ENCODE measurements around the gene IMPG1.
"Not testable (repeated sequence)": the region's sequence is repeated elsewhere in the genome, so short reads cannot be mapped to it uniquely, and the experiment has no call there.

Gene IMPG1

DNA sequence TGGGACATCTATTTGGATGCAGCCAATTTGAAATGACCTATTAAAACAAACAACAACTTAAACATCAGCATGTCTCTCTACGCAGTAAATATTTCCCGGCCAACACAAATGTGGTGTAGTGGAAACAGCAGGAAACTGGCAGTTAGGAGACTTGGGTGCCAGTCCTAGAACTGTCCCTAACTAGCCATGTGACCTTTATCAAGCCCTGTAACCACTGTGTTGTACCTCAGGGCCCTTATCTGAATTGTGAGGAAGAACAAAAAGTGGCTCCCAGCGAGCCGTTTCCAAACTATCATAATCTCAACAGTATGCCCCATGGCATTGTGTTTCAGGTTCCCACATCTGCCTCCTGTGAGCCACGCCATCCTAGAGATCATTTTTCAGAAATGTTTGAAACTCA is 124.5 kb downstream of the IMPG1 start:
- no peak for DNase-seq

DNA sequence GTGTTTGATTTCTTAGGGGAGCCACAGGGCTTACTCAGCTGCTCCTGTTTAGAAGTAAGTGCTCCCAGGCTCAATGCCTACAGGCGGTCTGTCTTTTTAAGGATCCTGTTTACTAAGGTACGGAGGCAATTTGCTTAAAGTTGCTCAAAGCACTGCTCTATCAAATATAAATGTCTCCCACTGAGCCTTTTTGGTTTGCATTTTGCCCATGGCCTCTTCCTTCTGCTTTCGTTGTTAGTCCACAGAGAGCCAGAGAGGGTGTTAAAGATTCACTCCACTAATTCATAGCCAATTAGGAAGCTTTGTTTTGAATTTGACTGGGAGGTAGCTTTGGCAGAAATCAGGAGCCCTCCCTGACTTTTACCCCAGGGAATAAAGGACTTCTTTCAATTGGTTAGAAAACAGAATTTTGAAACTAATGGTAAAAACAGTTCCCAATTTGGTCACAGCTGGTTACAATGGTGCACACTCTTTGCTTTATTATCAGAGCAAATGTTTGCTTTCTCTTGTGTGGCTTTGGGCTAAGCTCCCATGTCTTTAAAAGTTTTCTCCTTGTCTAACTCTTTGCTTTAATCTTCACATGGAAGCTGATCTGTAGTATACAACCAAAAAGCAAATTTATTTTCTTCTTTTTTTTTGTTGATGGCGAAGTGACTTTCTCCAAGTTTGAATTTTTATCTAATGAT is 126.2 kb downstream of the IMPG1 start:
- DNase-seq, result no peak

DNA sequence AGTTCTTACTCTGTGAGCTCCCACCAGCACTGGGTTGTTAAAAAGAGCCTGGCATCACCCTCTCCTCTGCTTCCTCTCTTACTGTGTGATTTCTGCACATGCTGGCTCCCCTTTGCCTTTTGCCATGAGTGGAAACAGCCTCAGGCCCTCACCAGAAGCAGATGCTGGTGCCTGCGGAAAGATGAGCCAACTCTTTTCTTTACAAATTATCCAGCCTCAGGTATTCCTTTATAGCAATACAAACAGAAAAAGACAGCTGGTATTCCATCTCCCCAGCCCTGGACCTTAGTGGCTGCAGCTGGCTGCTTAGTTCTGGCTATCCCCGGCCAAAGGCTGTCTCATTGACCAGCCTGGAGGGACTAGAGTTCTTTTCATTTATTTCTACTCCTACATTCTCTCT is 129.1 kb downstream of the IMPG1 start:
- DNase-seq, result no peak

DNA sequence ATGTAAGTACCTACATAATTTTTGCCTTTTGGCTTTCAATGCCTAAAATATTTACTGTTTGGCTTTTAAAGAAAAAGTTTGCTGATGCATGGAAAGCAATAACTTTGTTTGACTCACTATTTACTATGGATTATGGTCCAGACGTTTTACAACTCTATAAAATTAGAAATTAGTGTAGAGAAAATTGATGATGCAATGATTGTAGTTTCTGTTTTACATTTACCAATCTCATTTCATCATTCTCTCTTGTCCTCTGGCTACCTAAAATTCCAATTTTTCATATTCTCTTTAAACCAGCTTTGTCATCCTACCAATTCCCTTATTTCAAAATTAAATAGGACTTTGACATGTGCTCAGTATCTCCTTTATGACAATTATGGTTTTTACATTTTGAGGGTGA is 131.0 kb downstream of the IMPG1 start:
- no peak for DNase-seq

DNA sequence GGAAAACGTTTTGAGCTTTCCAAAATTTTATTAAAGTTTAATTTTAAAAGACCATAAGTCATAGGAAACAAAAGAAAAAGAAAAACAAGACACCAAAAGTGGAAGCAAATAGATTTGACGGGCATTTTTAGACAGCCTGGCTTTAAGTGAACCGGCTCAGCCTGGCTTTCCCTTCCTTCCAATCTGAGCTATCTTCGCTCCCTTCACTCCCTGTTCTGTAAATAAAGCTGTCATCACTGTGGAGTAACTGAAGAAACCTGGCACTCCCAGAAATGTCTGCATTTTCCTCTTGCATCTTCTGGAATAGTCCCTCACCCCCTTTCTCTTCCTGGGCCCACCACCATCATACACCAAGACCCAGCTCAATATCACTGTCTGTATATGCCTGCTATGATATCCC is 131.9 kb downstream of the IMPG1 start:
- DNase-seq, result no peak

DNA sequence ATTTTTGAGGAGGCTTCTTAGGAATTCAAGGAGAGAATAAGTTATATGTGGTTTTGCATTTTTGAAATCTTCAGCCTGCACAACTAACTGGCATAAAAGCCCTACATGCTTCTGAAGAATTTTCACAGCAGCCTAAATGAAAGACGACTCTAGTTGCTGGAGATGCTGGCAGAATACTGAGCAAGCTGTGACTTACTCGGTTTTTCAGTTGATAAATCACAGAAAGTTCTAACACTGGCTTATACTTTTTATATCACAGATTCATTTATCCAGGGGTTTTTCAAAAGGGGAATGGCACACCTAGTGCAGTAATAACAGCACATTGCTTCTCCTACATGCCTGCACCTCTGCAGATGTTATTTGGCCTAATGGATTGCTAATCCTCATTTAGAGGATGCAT is 134.6 kb downstream of the IMPG1 start:
- no peak for DNase-seq

DNA sequence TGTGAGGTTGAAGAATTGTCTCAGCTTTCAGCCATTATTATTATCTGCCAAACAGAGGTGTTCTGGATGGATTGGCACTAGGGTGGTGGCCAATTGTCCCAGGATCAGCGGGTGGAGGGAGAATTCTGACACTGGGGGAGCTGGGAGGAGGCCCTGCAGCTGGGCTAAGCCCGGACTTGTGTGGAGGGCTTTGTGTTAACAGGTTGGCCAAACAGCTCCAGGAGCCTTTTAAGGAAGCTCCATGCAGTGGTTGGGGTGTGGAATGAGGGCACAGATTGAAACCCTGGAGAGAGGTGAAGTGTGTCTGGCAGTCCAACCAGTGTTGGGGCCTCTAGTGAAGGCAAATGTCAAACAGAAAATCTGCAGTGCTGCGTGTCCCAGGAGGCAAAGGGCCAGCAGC is 135.8 kb downstream of the IMPG1 start:
- no peak for DNase-seq

DNA sequence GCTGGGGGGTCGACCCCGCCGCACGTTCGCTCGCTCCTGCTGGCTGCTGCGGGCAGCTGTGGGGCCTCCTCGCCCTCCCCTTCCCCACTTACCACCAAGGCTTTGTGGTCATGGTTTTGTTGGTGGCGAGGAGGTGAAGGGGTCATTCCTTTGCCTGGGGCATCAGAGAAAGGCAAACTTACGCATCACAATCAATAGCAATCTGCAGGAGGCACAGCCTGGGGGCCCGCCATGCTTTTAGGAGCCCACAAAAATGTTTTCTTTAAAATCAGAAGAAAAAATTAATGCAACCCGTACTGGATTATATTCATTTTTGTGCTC is 137.0 kb downstream of the IMPG1 start:
- no peak for DNase-seq

DNA sequence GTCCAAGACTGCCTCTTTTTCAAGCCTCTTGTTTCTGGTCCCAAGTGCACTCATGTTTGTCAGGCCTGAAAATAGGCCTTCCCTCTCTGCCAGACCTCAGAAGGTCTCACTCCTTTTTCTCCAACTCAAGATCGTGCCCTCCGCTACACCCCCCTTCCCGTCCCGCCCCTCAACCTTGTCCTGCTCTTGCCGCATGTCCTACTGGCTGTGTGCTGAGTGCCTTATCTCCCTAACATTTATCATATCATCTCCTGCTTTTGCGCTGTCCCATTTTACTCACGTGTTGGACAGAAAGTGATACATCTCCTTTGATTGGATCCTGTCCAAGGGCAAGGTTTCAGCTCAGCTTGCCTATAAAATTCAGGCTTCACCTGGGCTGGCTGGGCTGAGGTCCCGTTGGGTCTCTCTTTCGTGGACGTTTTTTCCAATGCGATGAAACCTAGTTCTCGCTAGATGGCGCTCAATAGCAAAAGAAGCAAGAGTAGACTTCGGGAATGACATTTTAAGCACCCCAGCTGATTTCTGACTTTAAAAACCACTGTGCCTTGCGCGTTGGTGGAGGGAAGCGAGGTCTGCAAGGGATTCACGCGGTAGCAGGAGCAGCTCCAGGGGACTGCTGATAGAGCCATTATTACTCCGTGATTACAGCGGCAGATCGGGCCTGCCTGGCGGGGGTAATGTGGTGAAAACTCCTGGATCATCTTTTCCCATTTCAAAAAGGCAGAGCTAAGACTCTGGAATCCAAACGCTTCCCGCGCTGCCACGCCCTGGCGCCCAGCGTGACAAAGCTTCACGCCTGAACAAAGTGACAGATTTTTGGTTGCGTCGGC is 137.6 kb downstream of the IMPG1 start:
- peak; percentile 70 for DNase-seq

DNA sequence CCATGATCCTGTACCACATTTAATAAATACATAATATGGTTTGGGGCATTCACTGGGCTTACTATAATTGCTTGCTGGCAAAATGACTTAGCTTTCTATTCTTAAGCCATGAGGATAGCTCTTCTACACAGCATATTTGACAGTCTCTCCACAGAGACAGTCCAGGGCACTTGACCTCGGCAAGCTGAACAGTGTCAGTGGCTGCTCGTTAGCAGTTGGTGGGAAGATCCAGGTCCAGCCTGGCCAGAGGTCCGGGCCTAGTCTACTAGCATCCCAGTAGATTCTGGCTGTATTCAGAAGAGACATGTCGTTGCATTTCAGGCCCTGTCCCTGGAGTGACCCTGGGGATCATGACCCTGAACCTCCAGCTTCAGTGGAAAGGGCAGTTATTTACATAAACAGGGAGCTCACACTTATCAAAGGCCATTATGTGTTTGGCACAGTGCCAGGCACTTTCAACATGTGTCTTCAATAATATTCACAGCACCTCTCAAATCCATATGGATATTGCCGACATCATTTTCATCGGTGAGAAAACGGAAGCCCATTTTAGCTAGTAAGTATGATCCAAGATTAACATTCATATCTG is 139.0 kb downstream of the IMPG1 start:
- no peak for DNase-seq

DNA sequence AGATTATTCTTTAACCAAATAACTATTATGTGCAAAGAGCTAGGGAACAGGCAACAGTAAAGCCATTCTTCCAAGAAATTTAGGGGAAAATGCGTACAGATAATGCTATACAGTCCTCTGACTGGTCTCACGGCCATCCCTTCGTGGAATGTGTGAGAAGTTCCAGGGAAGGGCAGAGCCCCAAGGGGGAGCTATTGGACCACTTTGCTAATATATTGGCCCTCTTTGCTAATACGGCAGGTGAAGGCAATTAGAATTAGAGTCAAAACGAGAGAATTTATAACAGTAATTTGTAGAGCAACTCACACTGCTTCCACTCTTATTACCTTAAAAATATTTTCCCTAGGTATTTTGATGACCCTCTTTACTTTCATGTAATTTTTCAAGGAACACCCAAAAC is 140.4 kb downstream of the IMPG1 start:
- peak; percentile 3 for DNase-seq

DNA sequence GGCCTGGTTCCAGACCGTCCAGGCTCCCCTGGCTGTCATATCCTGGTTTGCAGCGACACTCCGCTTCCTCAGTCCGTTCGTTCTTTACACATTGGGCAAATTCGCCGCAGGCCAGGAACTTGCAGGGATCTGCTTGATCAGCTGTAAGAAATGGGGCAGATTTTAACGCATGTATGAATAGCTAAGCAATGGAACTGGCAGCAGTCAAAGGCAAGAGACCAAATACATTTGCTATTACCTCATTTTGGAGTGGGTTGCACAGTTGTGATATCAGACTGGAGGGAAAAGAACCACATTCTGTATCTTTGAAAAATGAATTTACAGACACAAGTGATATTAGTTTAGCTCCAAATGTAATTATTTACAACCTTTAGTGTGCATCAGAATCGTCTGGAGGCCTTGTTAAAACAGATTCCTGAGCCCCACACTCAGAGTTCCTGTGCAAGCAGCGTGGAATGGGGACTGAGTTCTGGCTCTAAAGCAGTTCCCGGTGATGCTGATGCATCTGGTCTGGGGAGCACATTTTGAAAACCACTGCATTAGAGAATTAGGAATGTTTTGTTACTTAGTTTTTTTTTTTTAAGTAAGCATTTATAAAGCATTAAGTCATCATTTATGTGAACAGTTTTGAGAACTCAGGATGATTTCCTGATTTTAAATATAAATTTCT is 141.3 kb downstream of the IMPG1 start:
- DNase-seq, result no peak

DNA sequence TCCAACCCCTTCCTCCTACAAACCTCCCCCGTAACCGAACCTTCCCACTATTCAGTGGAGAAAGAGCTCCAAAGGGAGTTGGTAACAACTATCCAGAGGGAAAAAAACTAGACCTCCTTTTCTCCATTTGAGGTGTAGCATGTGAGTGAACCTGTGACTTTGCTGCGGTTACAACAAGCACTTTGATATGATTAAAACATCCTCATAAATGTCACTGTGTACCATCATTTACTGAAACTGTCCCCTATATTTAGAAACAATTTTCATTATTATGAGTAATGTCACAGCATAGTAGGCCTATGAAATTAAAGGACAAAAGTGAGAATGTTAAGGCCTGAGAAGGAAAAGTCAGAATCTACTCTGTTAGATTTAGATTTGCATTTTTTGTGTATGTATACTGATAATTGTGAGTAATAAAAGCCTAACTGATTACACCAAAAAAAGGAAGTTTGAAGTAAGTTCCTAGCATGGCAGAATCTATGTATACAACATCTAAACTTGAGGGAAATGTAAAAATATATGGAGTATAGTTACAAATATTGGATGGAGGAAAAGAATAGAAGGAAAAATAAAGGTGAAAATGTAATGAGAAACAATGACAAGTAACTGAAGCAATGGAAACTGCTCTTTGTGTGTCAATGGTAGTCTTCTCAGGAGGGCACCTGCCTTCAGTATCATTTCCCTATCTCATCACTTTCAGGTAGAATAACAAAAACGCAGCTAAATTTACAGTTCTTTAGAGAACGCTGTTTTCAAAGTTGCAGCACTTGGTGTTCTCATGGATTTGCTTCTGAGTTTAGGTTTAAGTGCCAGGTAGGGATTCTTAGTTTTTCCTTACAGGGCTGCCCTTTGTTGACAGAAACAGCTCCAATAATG is 145.9 kb downstream of the IMPG1 start:
- DNase-seq, result no peak

DNA sequence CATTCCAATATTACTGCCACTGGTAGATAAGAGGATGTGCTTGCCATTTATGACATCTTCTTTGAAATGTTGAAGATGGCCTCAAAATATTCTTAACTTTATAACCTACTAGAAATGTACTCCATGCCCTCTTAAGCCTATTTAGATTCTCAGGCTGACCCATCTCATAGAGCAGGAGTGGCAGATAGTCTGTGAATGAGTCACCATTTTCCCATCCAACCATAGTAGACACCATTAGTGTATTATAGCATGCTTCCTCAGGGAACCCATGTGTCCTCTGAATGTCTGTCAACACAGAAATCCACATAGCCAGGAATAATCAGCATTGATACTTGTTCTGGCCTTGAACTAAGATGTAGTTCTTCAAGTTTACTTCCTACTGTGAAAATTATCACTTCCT is 150.2 kb downstream of the IMPG1 start:
- peak; percentile 36 for DNase-seq

DNA sequence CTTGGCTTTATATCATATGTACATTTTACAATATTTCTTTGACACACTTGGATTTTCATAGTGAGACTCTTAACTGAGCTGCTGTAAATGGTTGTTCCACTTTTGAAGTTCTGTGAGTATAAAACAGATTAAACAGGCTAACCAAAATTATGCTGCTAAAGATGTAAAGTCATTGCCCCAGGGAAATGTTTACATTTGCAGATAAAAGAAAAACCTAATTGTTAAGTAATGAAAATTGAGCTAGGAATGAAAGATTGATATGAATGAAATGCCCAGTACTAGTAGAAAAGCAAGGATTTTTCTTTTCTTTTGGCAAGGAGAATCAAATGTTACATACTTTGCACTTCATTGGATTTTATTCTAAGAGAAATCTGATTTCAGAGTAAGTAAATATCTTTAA is 159.4 kb downstream of the IMPG1 start:
- DNase-seq, result no peak

DNA sequence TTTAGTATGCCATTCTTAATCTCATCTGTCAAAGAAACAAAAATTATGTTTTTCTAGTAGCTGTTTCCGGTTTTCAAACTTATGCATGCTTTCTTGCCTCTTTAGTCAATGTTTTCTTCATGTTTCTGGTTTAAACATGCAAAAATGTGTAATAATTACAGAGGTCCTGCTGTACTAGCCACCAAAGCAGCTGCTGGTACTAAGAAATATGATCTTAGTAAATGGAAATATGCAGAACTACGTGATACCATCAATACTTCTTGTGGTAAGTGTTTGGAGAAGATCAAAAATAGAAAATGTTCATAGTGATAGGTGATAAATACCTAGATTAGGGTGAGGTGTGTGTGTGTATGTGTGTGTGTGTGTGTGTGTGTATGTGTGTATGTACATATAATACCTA is 165.0 kb downstream of the IMPG1 start:
- DNase-seq, result no peak

DNA sequence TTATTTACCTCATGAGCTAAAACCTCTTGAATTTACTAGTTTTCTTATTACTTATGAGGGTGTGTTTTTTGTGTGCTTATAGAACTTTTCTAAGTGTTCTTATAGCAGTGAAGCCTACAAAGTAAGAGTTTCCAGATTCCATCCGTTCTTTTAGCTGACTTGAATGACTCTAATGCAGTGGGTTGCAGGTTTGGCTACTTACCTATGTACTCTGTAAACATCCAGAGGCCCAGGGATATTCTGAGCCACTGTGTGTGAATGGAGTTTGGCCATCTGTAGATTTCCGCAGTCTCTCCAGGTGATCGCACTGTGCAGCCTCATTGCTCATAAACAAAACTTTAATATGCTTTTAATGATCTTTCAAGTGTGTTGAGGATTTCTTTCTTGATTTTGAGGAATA is 165.6 kb downstream of the IMPG1 start:
- no peak for DNase-seq

DNA sequence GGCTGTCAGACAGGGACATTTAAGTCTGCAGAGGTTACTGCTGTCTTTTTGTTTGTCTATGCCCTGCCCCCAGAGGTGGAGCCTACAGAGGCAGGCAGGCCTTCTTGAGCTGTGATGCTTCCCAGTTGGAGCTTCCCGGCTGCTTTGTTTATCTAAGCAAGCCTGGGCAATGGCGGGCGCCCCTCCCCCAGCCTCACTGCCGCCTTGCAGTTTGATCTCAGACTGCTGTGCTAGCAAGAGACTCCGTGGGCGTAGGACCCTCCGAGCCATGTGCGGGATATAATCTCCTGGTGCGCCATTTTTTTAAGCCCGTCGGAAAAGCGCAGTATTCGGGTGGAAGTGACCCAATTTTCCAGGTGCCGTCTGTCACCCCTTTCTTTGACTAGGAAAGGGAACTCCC is 167.3 kb downstream of the IMPG1 start:
- DNase-seq, result not testable (repeated sequence)

DNA sequence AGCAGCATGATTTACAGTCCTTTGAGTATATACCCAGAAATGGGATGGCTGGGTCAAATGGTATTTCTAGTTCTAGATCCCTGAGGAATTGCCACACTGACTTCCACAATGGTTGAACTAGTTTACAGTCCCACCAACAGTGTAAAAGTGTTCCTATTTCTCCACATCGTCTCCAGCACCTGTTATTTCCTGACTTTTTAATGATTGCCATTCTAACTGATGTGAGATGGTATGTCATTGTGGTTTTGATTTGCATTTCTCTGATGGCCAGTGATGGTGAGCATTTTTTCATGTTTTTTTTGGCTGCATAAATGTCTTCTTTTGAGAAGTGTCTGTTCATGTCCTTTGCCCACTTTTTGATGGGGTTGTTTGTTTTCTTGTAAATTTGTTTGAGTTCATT is 172.2 kb downstream of the IMPG1 start:
- DNase-seq, result not testable (repeated sequence)

DNA sequence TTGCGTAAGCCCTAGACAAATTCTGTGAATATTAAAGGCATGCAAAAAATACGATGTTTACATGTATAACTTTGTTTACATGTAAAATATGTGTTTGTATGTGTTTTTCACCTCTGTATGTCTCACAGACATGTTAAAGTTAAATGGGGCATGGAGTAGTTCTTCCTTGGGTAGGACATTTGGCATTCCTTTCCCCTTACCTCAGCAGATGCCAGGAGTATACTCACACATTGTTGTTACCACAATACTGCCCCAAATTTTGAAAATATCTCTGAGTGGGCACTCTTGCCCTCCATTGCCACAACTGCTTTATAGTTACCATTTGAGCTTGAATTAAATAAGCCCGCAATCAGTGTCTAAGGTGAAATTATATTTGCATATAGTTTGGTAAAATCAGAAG is 175.9 kb downstream of the IMPG1 start:
- DNase-seq, result no peak

DNA sequence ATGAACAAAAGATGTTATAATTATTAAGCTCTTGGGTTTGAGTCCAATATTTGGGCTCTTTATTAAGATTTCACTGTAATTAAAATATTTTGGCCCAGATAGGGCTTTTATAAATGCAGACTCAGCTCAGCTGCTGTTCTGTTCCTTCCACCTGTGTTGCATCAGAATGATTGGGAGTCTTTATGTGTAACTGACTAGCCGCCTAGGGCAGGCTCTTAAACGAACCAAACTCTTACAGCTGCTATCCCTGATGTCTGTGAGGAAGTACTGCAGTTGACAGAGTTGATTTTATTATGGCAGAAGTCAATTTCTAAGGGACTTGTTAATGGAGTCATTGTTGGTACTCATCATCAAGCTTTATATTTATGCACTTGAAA is 178.7 kb downstream of the IMPG1 start:
- no peak for DNase-seq

DNA sequence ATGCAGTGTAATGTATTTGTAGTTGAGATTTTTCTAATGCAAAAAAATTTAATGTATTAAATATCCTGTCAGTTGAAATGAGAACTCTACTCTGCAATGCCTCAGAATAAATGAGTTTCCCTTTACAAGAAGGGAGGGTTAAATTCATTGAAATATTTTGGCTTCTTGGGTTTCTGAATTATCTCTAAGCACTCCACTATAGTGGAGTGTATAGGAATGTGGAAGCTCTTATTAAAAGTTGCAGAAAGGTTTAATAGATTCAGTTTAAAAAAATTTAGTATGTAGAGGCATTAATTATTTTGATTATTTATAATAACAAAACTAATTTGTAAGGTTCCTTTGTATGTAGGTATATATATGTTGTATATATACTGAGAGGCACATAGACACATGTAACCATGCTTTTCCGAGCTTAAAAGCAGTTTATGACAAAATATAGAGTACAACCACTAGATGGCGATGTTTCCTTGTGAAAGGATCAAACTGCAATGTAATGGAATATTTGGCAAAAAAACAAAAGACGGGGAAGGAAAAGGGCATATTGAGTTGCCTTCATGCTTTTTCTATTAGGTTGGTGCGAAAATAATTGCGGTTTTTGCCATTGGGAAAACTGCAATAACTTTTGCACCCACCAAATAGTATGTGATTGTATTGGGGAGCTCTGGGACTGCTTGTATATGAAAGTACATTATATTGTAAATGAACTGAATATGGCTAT is 179.2 kb downstream of the IMPG1 start:
- peak; percentile 82 for DNase-seq
